COR-L47 (cell line): Measurements from ENCODE around the gene KRTAP3-2.

Experiments used
- DNase-seq: peaks from one replicate; lab custom pipeline; 2025; lab: John Stamatoyannopoulos, UW

The KRTAP3-2 gene

DNA sequence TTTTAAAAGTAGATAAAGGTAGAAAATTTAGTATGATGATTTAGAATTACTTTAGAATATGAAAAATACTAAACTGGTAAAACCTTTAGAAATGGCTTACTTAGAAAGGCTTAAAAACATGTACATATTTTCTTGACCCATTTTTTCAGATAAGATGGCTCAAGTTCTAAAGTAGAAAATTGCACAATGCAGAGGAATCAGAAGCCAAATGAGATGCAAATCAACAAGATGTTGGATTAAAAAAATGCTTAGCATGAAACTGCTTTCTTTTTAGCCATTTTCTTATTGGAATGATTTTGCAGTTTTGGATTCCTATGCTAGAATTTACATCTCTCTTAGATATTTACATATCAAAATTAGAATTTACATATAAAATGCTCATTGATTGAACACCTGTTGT, 10.7 kb upstream of the KRTAP3-2 start:
- DNase-seq: no peak

- no peak for DNase-seq
Measured at GRCh38 chr17:41009936-41010335, 10.2 kb upstream of the KRTAP3-2 start.

DNA sequence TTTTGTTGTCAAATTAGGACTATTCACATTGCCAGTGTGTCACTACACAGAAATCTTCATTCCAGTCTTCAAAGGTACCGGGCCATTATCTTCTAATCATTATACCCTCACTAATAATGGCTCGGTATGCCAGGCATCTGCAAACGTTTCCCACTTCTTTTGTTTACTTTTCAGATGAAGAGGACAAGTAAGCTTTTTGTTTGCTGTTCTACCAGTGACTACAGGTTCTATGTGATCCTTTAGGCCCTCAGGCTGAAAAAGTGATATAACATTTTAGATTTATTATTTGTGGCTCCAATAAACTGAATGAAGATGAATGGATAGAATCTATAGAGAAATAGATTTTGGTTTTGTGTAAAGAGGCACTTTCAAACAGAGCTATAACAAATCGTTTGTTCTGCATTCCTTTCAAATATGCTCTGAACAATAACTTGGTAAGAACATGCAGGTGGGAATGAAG, 9.6 kb upstream of the KRTAP3-2 start:
- DNase-seq: no peak

- DNase-seq: no peak
Measured at GRCh38 chr17:41008811-41009210, 9.1 kb upstream of the KRTAP3-2 start, which contains the start of gene KRTAP3-1. Gene KRTAP3-1 (minus strand): TSS chr17:41009128. CDS start chr17:41009074, 54 bp downstream.

DNA sequence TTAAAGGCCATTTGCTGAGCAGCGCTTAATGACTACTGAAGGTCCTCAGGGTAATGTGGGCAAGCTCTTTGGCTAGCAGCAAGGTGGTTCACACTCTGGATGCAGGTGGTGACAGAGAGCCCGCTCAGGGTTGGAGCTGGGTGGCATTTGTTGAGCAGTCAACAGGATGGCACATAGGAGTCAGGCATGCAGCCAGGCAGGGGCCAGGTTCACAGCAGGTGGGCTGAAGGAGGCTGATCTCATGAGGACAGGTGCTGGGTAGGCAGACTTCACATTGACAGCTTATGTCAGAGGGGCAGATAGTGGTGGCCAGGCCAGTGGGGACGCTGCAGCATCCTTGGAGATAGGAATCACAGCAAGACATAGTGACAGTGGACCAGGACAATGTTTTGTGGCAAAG, 4.7 kb upstream of the KRTAP3-2 start:
- no peak for DNase-seq

GRCh38 chr17:41003926-41004325, 4.2 kb upstream of the KRTAP3-2 start:
- no peak for DNase-seq

DNA sequence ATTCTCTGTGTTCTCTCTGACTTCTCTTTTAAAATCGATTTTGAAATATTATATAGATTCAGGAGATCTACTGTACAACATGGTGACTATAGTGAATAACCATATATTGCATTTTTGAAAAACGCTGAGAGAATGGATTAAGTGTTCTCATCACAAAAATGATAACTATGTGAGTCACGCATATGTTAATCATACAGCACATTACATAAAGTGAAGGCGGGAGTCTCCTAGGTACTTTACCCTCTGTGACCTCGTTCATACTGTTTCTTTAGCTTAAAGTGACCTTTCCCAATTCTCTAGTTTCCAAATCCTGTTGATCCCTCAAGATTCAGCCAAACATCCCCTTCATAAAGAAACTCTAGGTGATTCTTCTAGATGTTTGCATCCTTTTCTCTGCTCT, 3.1 kb upstream of the KRTAP3-2 start:
- DNase-seq: no peak

GRCh38 chr17:41001795-41002194, 2.1 kb upstream of the KRTAP3-2 start:
- no peak for DNase-seq

- DNase-seq: no peak
Measured at GRCh38 chr17:40997361-40997760, 2.3 kb downstream of the KRTAP3-2 start.

- DNase-seq: no peak
Measured at GRCh38 chr17:40996829-40997228, 2.9 kb downstream of the KRTAP3-2 start.

- DNase-seq: no peak
Measured at GRCh38 chr17:40995116-40995515, 4.6 kb downstream of the KRTAP3-2 start.

GRCh38 chr17:40993839-40994238, 5.9 kb downstream of the KRTAP3-2 start, which contains the start of gene KRTAP3-3:
Gene KRTAP3-3 (minus strand): TSS chr17:40994164. CDS start chr17:40994097, 67 bp downstream.
- no peak for DNase-seq

DNA sequence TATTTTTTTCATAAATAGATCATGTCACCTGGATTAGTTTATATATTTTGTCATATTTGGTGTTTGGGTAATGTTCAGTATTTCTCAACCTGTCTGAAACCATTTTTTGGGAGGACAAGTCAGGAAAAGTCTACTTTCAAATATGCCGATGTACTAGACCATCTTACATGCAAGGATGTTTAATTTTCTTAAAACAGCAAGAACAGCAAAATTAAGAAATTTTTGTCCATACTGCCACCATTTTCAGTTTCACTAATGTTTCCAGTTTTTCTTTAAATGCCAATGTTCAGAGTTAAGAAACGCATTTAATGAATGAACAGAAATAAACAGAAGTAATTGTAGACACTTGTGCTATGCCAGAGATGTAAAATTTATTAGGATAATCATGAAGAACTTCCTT, 6.6 kb downstream of the KRTAP3-2 start:
- DNase-seq: no peak

GRCh38 chr17:40992666-40993065, 7.0 kb downstream of the KRTAP3-2 start:
- DNase-seq: no peak

DNA sequence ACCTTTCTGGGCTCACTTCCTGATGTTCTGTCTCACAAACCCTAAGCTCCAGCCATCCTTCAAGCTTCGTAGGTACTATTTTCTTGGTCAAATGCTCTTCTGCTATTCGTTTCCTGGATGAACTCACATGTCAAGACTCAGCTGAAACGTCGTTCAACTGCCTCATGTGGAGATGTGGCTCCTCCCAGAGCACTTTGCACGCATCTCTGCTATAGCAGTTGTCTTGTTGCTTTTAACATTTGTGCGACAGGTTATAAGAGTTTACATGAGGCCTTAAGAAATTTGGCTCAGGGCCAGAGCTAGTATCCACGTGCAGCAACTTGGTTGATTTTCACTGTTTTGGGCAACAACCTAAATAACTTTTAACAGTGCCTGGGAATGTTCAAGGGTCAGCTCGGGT, 12.8 kb downstream of the KRTAP3-2 start:
- no peak for DNase-seq

GRCh38 chr17:40984226-40984625, 15.5 kb downstream of the KRTAP3-2 start, which contains the start of gene KRT40:
Gene KRT40 (minus strand): TSS chr17:40984326. CDS start chr17:40984273, 53 bp downstream.
- DNase-seq: no peak

DNA sequence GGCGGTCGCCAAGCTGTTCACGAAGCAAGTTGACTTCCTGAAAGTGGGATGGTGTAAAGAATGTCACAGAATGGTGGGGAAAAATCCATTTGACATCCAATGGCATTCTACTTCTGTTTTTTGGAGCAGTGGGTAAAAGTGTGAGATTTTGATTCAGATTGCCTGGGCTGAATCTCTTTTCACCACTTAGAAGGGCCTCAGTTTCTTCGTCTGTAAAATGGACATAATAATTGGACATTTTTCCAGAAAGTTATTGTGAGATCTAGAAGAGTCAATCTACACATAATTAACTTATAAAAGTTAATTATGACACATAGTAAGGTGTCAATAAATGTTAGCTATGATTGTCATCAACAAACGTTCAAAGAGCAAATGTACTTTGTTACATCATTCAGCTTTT, 18.6 kb downstream of the KRTAP3-2 start:
- no peak for DNase-seq

- no peak for DNase-seq
Measured at GRCh38 chr17:40980596-40980995, 19.1 kb downstream of the KRTAP3-2 start.

DNA sequence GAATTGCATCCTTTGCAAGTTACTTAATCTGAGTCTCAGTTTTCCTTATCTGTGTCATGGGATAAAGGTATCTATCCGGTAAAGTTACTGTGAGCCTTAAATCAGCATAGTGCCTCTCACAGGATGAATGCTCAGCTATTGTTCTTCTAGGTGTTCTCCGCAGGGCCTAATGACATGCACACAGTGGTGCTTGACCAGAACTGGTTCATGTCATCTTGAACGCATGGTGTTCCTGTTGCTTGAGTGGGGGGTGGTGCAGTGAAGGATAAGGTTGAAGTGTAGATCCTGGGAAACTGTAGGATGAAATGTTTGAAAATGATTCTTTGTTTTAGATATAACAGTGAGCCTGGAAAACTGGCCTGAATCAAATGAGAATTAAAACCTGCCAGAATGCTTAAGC, 19.6 kb downstream of the KRTAP3-2 start:
- no peak for DNase-seq

DNA sequence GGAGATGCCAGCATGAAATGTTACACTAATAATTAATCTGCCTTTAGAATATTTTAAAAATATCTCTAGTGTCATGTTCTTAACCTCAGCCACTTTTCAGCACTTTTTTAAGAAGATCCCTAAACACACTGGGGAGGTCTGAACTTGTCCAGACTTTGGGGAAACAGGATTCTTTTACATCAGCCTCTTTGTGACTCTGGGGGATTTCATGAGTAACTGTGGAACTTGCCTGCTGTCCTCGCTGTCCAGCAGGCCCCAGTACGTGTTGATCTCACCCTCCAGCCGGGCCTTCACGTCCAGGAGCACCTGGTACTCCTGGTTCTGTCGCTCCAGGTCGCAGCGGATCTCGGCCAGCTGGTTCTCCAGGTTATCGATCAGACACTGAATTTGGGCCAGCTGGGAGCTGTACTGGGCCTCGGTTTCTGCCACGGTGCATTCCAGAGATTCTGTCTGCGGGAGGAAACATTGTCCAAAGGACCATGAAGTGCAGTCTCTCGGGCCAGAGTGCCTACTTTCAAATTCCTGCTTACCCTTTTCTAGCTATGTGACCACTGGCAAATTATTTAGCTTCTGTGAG, 21.0 kb downstream of the KRTAP3-2 start:
- DNase-seq: no peak

- no peak for DNase-seq
Measured at GRCh38 chr17:40975516-40975915, 24.2 kb downstream of the KRTAP3-2 start.

- no peak for DNase-seq
Measured at GRCh38 chr17:40974366-40974765, 25.3 kb downstream of the KRTAP3-2 start.

GRCh38 chr17:40967582-40967981, 32.1 kb downstream of the KRTAP3-2 start:
- no peak for DNase-seq

GRCh38 chr17:40966848-40967247, 32.9 kb downstream of the KRTAP3-2 start, which contains the start of gene KRT39:
Gene KRT39 (minus strand): TSS chr17:40966948. CDS start chr17:40966856, 92 bp downstream.
- no peak for DNase-seq
